ENCODE measurements around the gene C1orf210. TPM values are rescaled to one million over a fixed set of nuclear protein-coding genes. Genes with fewer than 3 reads are reported as not detected.

Gene C1orf210
- total and polyA plus RNA-seq, 2 experiments from 2014 or later: 32.3 to 47.4 TPM

DNA sequence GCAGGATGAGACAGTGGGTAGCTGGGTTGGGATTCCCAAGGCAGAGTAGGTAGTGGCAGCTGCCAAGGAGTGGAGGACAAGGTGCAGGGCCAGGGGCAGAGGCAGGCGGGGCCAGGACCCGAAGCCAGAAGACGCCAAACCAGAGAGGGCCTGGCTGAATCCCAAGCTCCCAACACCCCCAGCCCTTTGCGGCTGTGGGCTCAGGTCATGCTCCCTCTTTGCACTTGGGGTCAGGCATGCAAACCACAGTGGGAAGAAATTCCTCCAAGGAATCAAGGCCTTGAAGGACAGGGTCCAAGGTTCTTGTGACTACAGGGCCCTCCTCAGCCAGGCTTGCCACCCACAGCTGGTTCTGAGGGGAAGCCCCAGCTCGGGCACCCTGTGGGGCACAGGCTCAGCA lies 6.2 kb downstream of the C1orf210 start:
- Histone ChIP-seq H3K36me3 (replicated peaks; ENCODE audit: insufficient read depth, low read depth) (no peaks in the 10 kb centered on the region), H3K9me3 (ENCODE audit: low read depth) (no peaks in the 10 kb centered on the region), H3K4me3 (no peak overlapping the region), H3K79me2 (peaks cover 19% of the 10 kb centered on the region), H3K4me2 (no peak overlapping the region), H2AFZ (no peak overlapping the region), H4K20me1 (ENCODE audit: insufficient read depth, poor library complexity, severe bottlenecking) (no peaks in the 10 kb centered on the region), H3K27ac (no peak overlapping the region), H3K4me1 (ENCODE audit: insufficient read depth) (peaks cover 15% of the 10 kb centered on the region), H3K27me3 (no peaks in the 10 kb centered on the region), H3K9me2 (replicated peaks; ENCODE audit: insufficient read depth) (no peaks in the 10 kb centered on the region)
- 97% methylated on average over 5 of the region's 5 CpGs for WGBS (ENCODE audit: low lambda C conversion rate, missing lambda C conversion rate)
- TF ChIP-seq EZH2phosphoT487 (IDR thresholded peaks at IDR 0.05; ENCODE audit: low read depth, severe bottlenecking, unreplicated experiment): no peak
- no peak for TF ChIP-seq CTCF (IDR thresholded peaks at IDR 0.05; ENCODE audit: poor library complexity)
- TF ChIP-seq EZH2 (IDR thresholded peaks at IDR 0.05; ENCODE audit: borderline replicate concordance): no peak
- no peak for DNase-seq (ENCODE audit: low spot score)

DNA sequence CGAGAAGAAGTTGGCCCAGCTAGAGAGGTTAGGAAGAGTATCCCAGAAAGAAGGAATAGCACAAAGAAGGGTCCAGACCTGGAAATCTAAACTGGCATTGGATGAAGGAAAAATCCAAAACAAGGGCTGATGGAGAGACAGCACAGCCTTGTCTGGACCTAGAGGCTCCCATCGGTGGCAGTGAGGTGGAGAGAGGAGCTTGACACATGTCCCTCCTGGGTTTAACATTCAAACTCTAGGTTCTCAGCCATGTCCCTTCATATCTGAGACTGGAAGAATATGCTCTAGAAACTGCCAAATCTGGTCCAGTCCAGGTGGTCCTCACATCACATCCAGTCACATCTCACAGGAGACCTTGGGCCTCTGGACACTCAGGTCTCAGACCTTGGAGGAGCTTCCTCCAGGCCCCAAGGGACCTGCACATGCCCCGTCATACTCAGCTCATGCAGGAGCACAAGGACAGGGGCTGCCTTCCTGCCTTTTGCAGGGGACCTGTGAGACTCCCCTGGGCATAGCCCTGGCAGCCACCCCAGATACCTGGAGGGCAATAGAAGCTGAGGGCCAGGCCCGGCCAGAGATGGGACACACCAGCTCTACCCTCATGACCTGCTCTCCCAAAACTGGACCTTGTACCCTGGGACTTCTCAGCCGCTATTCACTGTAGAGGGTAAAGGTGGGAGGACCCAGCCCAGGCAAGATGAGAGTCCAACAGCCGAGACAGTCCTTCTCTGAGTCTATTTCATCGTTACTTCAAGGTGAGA lies 8.1 kb downstream of the C1orf210 start:
- DNase-seq (ENCODE audit: low spot score): no peak
- H3K4me2 ChIP-seq: no peak overlapping the region
- no peaks in the 10 kb centered on the region for H4K20me1 ChIP-seq (ENCODE audit: insufficient read depth, poor library complexity, severe bottlenecking)
- H3K27ac ChIP-seq: peak overlapping the region; percentile 75
- H3K79me2 ChIP-seq: peaks cover 5% of the 10 kb centered on the region
- 76% methylated on average over 7 of the region's 7 CpGs for WGBS (ENCODE audit: low lambda C conversion rate, missing lambda C conversion rate)
- H3K27me3 ChIP-seq: no peaks in the 10 kb centered on the region
- no peak overlapping the region for H2AFZ ChIP-seq
- H3K9me2 ChIP-seq (replicated peaks; ENCODE audit: insufficient read depth): no peaks in the 10 kb centered on the region
- H3K4me3 ChIP-seq: no peak overlapping the region
- no peak for TF ChIP-seq EZH2phosphoT487 (IDR thresholded peaks at IDR 0.05; ENCODE audit: low read depth, severe bottlenecking, unreplicated experiment)
- TF ChIP-seq CTCF (IDR thresholded peaks at IDR 0.05; ENCODE audit: poor library complexity): no peak
- peaks cover 15% of the 10 kb centered on the region for H3K4me1 ChIP-seq (ENCODE audit: insufficient read depth)
- H3K9me3 ChIP-seq (ENCODE audit: low read depth): no peaks in the 10 kb centered on the region
- H3K36me3 ChIP-seq (replicated peaks; ENCODE audit: insufficient read depth, low read depth): no peaks in the 10 kb centered on the region

DNA sequence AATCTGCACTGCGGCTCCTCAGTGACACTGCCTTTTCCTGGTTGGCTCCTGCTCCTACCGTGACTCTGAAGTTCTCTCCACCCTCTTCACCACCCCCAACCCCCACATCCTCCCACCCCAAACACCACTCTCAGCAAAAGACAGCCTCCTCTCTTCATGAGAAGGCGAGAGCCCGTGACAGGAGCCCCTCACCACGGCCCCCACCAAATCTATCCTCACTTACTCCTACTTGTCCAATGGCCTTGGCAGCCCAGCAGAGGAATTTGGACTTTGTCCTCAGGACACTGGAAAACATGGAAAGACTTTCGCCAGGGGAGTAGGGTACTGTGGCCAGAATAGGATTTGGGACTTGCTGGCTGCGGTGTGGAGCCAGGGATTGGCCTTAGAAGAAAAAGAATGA lies 8.7 kb downstream of the C1orf210 start:
- peak; percentile 49 for DNase-seq (ENCODE audit: low spot score)
- H3K36me3 ChIP-seq (replicated peaks; ENCODE audit: insufficient read depth, low read depth): no peaks in the 10 kb centered on the region
- H3K9me2 ChIP-seq (replicated peaks; ENCODE audit: insufficient read depth): no peaks in the 10 kb centered on the region
- no peaks in the 10 kb centered on the region for H4K20me1 ChIP-seq (ENCODE audit: insufficient read depth, poor library complexity, severe bottlenecking)
- WGBS (ENCODE audit: low lambda C conversion rate, missing lambda C conversion rate): 61% methylated on average over 6 of the region's 7 CpGs
- H2AFZ ChIP-seq: no peak overlapping the region
- H3K9me3 ChIP-seq (ENCODE audit: low read depth): no peaks in the 10 kb centered on the region
- no peak overlapping the region for H3K4me3 ChIP-seq
- peaks cover 6% of the 10 kb centered on the region for H3K79me2 ChIP-seq
- peaks cover 16% of the 10 kb centered on the region for H3K4me1 ChIP-seq (ENCODE audit: insufficient read depth)
- TF ChIP-seq EZH2 (IDR thresholded peaks at IDR 0.05; ENCODE audit: borderline replicate concordance): no peak
- no peak for TF ChIP-seq CTCF (IDR thresholded peaks at IDR 0.05; ENCODE audit: poor library complexity)
- no peak for TF ChIP-seq EZH2phosphoT487 (IDR thresholded peaks at IDR 0.05; ENCODE audit: low read depth, severe bottlenecking, unreplicated experiment)
- H3K27me3 ChIP-seq: no peaks in the 10 kb centered on the region
- peak overlapping the region; percentile 29 for H3K4me2 ChIP-seq
- peak overlapping the region; percentile 75 for H3K27ac ChIP-seq
